Chondrocyte (in vitro differentiated cells): ENCODE results near the gene SDCBP2. TPM values are rescaled to one million over a fixed set of nuclear protein-coding genes. Genes with fewer than 3 reads are reported as not detected.

Experiments
- DNase-seq: peaks from one replicate; pipeline ENCODE4 v3.0.0; 2021; ENCODE audit warnings: mixed read lengths, low spot score
- H3K27ac Mint-ChIP-seq: one replicate; pipeline ENCODE4 v1.8.0; 2021; ENCODE audit warnings: mild to moderate bottlenecking, moderate library complexity, mixed read lengths; ENCODE audit not compliant: unreplicated experiment
- H3K27me3 Mint-ChIP-seq: 2 replicates; pipeline ENCODE4 v1.8.0; 2021; ENCODE audit warnings: low read depth, mixed read lengths
- H3K36me3 Mint-ChIP-seq: 2 replicates; pipeline ENCODE4 v1.8.0; 2021; ENCODE audit warnings: low read depth, mixed read lengths
- H3K4me1 Mint-ChIP-seq: 2 replicates; pipeline ENCODE4 v1.8.0; 2021; ENCODE audit warnings: low read depth, mild to moderate bottlenecking, mixed read lengths
- H3K4me3 Mint-ChIP-seq: one replicate; pipeline ENCODE4 v1.8.0; 2021; ENCODE audit warnings: mild to moderate bottlenecking, moderate library complexity, mixed read lengths; ENCODE audit not compliant: unreplicated experiment
- H3K9me3 Mint-ChIP-seq: 2 replicates; pipeline ENCODE4 v1.8.0; 2021; ENCODE audit warnings: low read depth, mixed read lengths
- CTCF ChIP-seq: fragments of 200-600 bp; sonication (generic); IDR thresholded peaks from 2 replicates; pipeline ENCODE4 v1.5.0; 2021; ENCODE audit warnings: antibody characterized with exemption, mild to moderate bottlenecking, moderate library complexity
- total RNA-seq: library from RNA; stranded (reverse); gene quantifications from 3 replicates; pipeline ENCODE4 v1.2.1, GENCODE V29; 2021

The SDCBP2 gene
- total RNA-seq, 1 donor from 2014 or later = 2.3 TPM

GRCh38 chr20:1323830-1324597 is 4.9 kb downstream of the SDCBP2 start:
- Mint-ChIP-seq H3K9me3 (no peaks in the 10 kb centered on the region), H3K27me3 (no peaks in the 10 kb centered on the region), H3K36me3 (no peaks in the 10 kb centered on the region), H3K4me1 (peaks cover 8% of the 10 kb centered on the region), H3K27ac (peak overlapping the region; percentile 37), H3K4me3 (no peak overlapping the region)
- DNase-seq = no peak
- TF ChIP-seq CTCF = no peak

GRCh38 chr20:1323256-1323655 is 5.7 kb downstream of the SDCBP2 start:
- TF ChIP-seq CTCF = no peak
- Mint-ChIP-seq H3K27me3 (no peaks in the 10 kb centered on the region), H3K9me3 (no peaks in the 10 kb centered on the region), H3K27ac (peak overlapping the region; percentile 49), H3K4me1 (peaks cover 8% of the 10 kb centered on the region), H3K4me3 (no peak overlapping the region), H3K36me3 (no peaks in the 10 kb centered on the region)
- DNase-seq = no peak

- peaks cover 8% of the 10 kb centered on the region for H3K4me1 Mint-ChIP-seq
- H3K4me3 Mint-ChIP-seq = no peak overlapping the region
- no peaks in the 10 kb centered on the region for H3K36me3 Mint-ChIP-seq
- H3K27ac Mint-ChIP-seq = peak overlapping the region; percentile 49
- no peak for TF ChIP-seq CTCF
- H3K27me3 Mint-ChIP-seq = no peaks in the 10 kb centered on the region
- DNase-seq = no peak
- no peaks in the 10 kb centered on the region for H3K9me3 Mint-ChIP-seq
Measured at GRCh38 chr20:1322511-1323245, 6.3 kb downstream of the SDCBP2 start.

- no peak for DNase-seq
- no peak for TF ChIP-seq CTCF
- H3K9me3 Mint-ChIP-seq = peaks cover 3% of the 10 kb centered on the region
- no peaks in the 10 kb centered on the region for H3K36me3 Mint-ChIP-seq
- H3K4me3 Mint-ChIP-seq = no peak overlapping the region
- H3K4me1 Mint-ChIP-seq = peaks cover 8% of the 10 kb centered on the region
- H3K27ac Mint-ChIP-seq = no peak overlapping the region
- H3K27me3 Mint-ChIP-seq = no peaks in the 10 kb centered on the region
Measured at GRCh38 chr20:1321654-1321939, 7.3 kb downstream of the SDCBP2 start.

- Mint-ChIP-seq H3K4me3 (no peak overlapping the region), H3K27me3 (no peaks in the 10 kb centered on the region), H3K9me3 (peaks cover 3% of the 10 kb centered on the region), H3K27ac (no peak overlapping the region), H3K4me1 (peaks cover 8% of the 10 kb centered on the region), H3K36me3 (no peaks in the 10 kb centered on the region)
- no peak for DNase-seq
- TF ChIP-seq CTCF = no peak
Measured at GRCh38 chr20:1320902-1321653, 7.9 kb downstream of the SDCBP2 start.
